K562 (cell line): ENCODE data around the gene NCKIPSD. TPM values are rescaled to one million over a fixed set of nuclear protein-coding genes. Genes with fewer than 3 reads are reported as not detected.

ENCODE experiments used
- ATAC-seq: fragments of 200-7000 bp; cut with Tn5 transposase; 3 replicates; pipeline ENCODE4 v1.9.1; 2020; ENCODE audit warnings: moderate library complexity
- BruUV-seq: library from RNA; stranded (reverse); fragments of 400-500 nt; replicated peaks from 2 replicates; lab custom pipeline; 2021; lab: Mats Ljungman, UMichigan
- CTCF ChIA-PET: fragments of 300-600 bp; formaldehyde crosslinking; extraction: SDS; loops from one replicate; lab custom pipeline; 2021; ENCODE audit warnings: low intra/inter-chr PET ratio; lab: Yijun Ruan, JAX
- POLR2A ChIA-PET: fragments of 300-600, 350-650 bp; sonication (Branson Sonifier 250); formaldehyde crosslinking; extraction: SDS; loops from one replicate; lab custom pipeline; 2021; ENCODE audit warnings: antibody characterized with exemption, inconsistent platforms; lab: Yijun Ruan, JAX
- DNase-seq, 4 experiments: peaks; one replicate each; pipeline versions ENCODE4 v3.0.0 to v3.0.0-alpha.2; 2011 to 2018; ENCODE audit warnings: low spot score in 3 of 4, mixed read lengths in 3 of 4; ENCODE audit errors: extremely low read depth in 1 of 4
- FAIRE-seq: peaks from 2 replicates; lab custom pipeline; 2011; peaks lifted over from hg19 to GRCh38; lab: Jason Lieb, UNC
- H2AFZ ChIP-seq: 2 replicates; pipeline ENCODE4 v1.6.0; 2011; ENCODE audit warnings: low read depth, low read length, control low read depth, inconsistent platforms
- H3K27ac ChIP-seq: fragments of 200-600 bp; 3 replicates; pipeline ENCODE4 v1.8.0; 2011; ENCODE audit warnings: low read depth, mild to moderate bottlenecking, control low read depth, inconsistent platforms, low read length, moderate library complexity, mixed read lengths; ENCODE audit errors: extremely low read depth
- H3K27me3 ChIP-seq, 2 experiments: fragments of 300-600 bp in 1 of 2; 2 replicates in 1 of 2; 3 replicates in 1 of 2; pipeline versions ENCODE4 v1.6.0 to v1.8.0; 2011; ENCODE audit warnings: inconsistent platforms in 2 of 2, low read length in 2 of 2, mild to moderate bottlenecking in 1 of 2, mixed read lengths in 1 of 2, moderate library complexity in 1 of 2; ENCODE audit not compliant: control insufficient read depth in 2 of 2, insufficient read depth in 2 of 2
- H3K36me3 ChIP-seq: fragments of 300-600 bp; 3 replicates; pipeline ENCODE4 v1.8.0; 2011; ENCODE audit warnings: mild to moderate bottlenecking, low read length, inconsistent platforms; ENCODE audit not compliant: control insufficient read depth, insufficient read depth
- H3K4me1 ChIP-seq, 2 experiments: fragments of 200-600 bp in 1 of 2; replicated peaks in 1 of 2; 2 replicates in 1 of 2; 3 replicates in 1 of 2; pipeline versions ENCODE4 v1.5.1 to v1.8.0; 2011; ENCODE audit warnings: inconsistent platforms in 2 of 2, low read length in 2 of 2, mild to moderate bottlenecking in 1 of 2, mixed read lengths in 1 of 2, moderate library complexity in 1 of 2; ENCODE audit not compliant: control insufficient read depth in 2 of 2, insufficient read depth in 2 of 2
- H3K4me2 ChIP-seq: 2 replicates; pipeline ENCODE4 v1.6.1; 2011; ENCODE audit warnings: low read length, control low read depth, inconsistent platforms, mixed read lengths; ENCODE audit not compliant: insufficient read depth
- H3K4me3 ChIP-seq: fragments of 200-600 bp; sonication (generic), shearing (Covaris generic); 2 replicates; pipeline ENCODE4 v1.5.1; 2016; ENCODE audit warnings: control low read depth, inconsistent platforms
- H3K79me2 ChIP-seq: fragments of 200-600 bp; 3 replicates; pipeline ENCODE4 v1.8.0; 2011; ENCODE audit warnings: low read length, inconsistent platforms; ENCODE audit not compliant: control insufficient read depth, insufficient read depth
- H3K9ac ChIP-seq, 2 experiments: 2 replicates each; pipeline versions ENCODE4 v1.6.0 to v1.6.1; 2011; ENCODE audit warnings: low read depth in 2 of 2, low read length in 2 of 2, control low read depth in 1 of 2, inconsistent platforms in 1 of 2, mild to moderate bottlenecking in 1 of 2, mixed read lengths in 1 of 2; ENCODE audit not compliant: insufficient read depth in 1 of 2
- H3K9me1 ChIP-seq: one replicate; pipeline ENCODE4 v1.6.0; 2011; ENCODE audit warnings: inconsistent platforms, mild to moderate bottlenecking, low read length, moderate library complexity; ENCODE audit not compliant: control insufficient read depth, insufficient read depth
- H3K9me3 ChIP-seq: replicated peaks from 2 replicates; pipeline ENCODE4 v1.5.1; 2011; ENCODE audit warnings: low read depth, low read length, inconsistent platforms; ENCODE audit not compliant: control insufficient read depth, insufficient read depth
- H4K20me1 ChIP-seq: replicated peaks from 2 replicates; pipeline ENCODE4 v1.6.1; 2011; ENCODE audit warnings: low read length, inconsistent platforms, mixed read lengths; ENCODE audit not compliant: control insufficient read depth, insufficient read depth
- ADNP ChIP-seq: fragments of 200-800 bp; sonication (Bioruptor generic); IDR thresholded peaks from 2 replicates; pipeline ENCODE4 v1.6.1; 2016; ENCODE audit warnings: missing genetic modification characterization, missing compliant biosample characterization
- DDX20 ChIP-seq: fragments of 450-650 bp; IDR thresholded peaks from 2 replicates; pipeline ENCODE4 v1.6.1; 2016; ENCODE audit warnings: missing genetic modification characterization, low read depth, mild to moderate bottlenecking, missing compliant biosample characterization, moderate library complexity
- HDAC3 ChIP-seq: fragments of 450-650 bp; IDR thresholded peaks from 2 replicates; pipeline ENCODE4 v1.6.1; 2018; ENCODE audit warnings: borderline replicate concordance, mild to moderate bottlenecking, moderate library complexity; ENCODE audit not compliant: partially characterized antibody
- KAT2B ChIP-seq: IDR thresholded peaks from one replicate; pipeline ENCODE4 v1.6.1; 2012; ENCODE audit warnings: low read depth, mild to moderate bottlenecking, control low read depth, inconsistent platforms, low read length, moderate library complexity
- MAFK ChIP-seq: IDR thresholded peaks from 2 replicates; pipeline ENCODE4 v1.6.1; 2011; ENCODE audit warnings: low read length, improper control_type of control experiment
- MEF2A ChIP-seq: IDR thresholded peaks from 2 replicates; pipeline ENCODE4 v1.6.1; 2011; ENCODE audit warnings: low read depth, mild to moderate bottlenecking, low read length, moderate library complexity; ENCODE audit not compliant: control insufficient read depth
- NUFIP1 ChIP-seq: fragments of 450-650 bp; IDR thresholded peaks from 2 replicates; pipeline ENCODE4 v1.6.1; 2018; ENCODE audit not compliant: partially characterized antibody
- RAD51 ChIP-seq: fragments of 450-650 bp; IDR thresholded peaks from 2 replicates; pipeline ENCODE4 v1.7.1; 2016; ENCODE audit warnings: low read depth, mild to moderate bottlenecking, borderline replicate concordance
- SIN3A ChIP-seq, 2 experiments: fragments of 150-350 bp in 1 of 2; IDR thresholded peaks; 2 replicates each; pipeline ENCODE4 v1.6.1; 2011 to 2016; ENCODE audit warnings: borderline replicate concordance in 2 of 2, low read depth in 2 of 2, low read length in 2 of 2, mild to moderate bottlenecking in 2 of 2, moderate library complexity in 2 of 2; ENCODE audit not compliant: control insufficient read depth in 1 of 2
- SIX5 ChIP-seq, 2 experiments: IDR thresholded peaks; 2 replicates each; pipeline ENCODE4 v1.6.1; 2011; ENCODE audit warnings: low read length in 2 of 2, borderline replicate concordance in 1 of 2, low read depth in 1 of 2, mild to moderate bottlenecking in 1 of 2, moderate library complexity in 1 of 2; ENCODE audit not compliant: insufficient read depth in 1 of 2
- SMAD4 ChIP-seq: fragments of 250-450 bp; sonication (Bioruptor Pico); conservative IDR thresholded peaks from 2 replicates; pipeline ENCODE4 v1.8.0; 2021; ENCODE audit warnings: inconsistent platforms, mild to moderate bottlenecking, moderate library complexity
- SNRNP70 ChIP-seq: fragments of 200-400 bp; formaldehyde crosslinking; optimal IDR thresholded peaks from 2 replicates; pipeline ENCODE3; 2017; ENCODE audit warnings: low read depth, low read length
- ZNF224 ChIP-seq: sonication (generic); formaldehyde crosslinking; IDR thresholded peaks from 2 replicates; pipeline ENCODE4 v1.8.0; 2022; ENCODE audit warnings: mild to moderate bottlenecking, missing genetic modification reagents
- ZNF444 ChIP-seq: fragments of 250-450 bp; sonication (Bioruptor Pico); IDR thresholded peaks from 2 replicates; pipeline ENCODE4 v1.4.0; 2020; ENCODE audit warnings: mild to moderate bottlenecking, moderate library complexity
- ZNF592 ChIP-seq: fragments of 450-650 bp; IDR thresholded peaks from 2 replicates; pipeline ENCODE4 v1.6.1; 2017; ENCODE audit warnings: antibody characterized with exemption, mild to moderate bottlenecking
- WGBS: fragments of 100-300 bp; shearing (Covaris generic); methylation state at CpG from one replicate; pipeline ENCODE4 v1.1.6; 2016; ENCODE audit warnings: low coverage, mixed read lengths; ENCODE audit not compliant: insufficient coverage; ENCODE audit errors: missing lambda C conversion rate; 5-methylcytosine and 5-hydroxymethylcytosine counted together
- in situ Hi-C: fragments of 300-500 bp; cut with MboI; formaldehyde crosslinking; loops from 4 replicates; pipeline ENCODE4 v1.15.0; 2018; ENCODE audit warnings: inconsistent platforms, mixed read lengths
- intact Hi-C: fragments of 100-400 bp; cut with micrococcal nuclease; formaldehyde crosslinking; loops from 2 replicates; pipeline ENCODE4 v1.14.2; 2022
- polyA plus RNA-seq, 8 experiments: library from polyadenylated mRNA; depleted of rRNA in 4 of 8; stranded (reverse) in 5 of 8; unstranded in 3 of 8; fragments of >200 nt; fragmentation: Nextera tagmentation in 2 of 8; fragmentation: Illumina TruSeq in 1 of 8; extraction: Ambion mirVana in 2 of 8; extraction: Trizol in 1 of 8; gene quantifications; 2 replicates each; pipeline versions ENCODE4 v1.2.1 to v1.2.3, GENCODE V29; 2011 to 2014; ENCODE audit warnings: inconsistent platforms in 1 of 8, missing spikeins in 1 of 8
- total RNA-seq, 7 experiments: library from RNA; depleted of rRNA in 6 of 7; stranded (reverse); fragments of >200 nt in 6 of 7; fragmentation: Illumina TruSeq in 2 of 7; extraction: Trizol in 2 of 7; gene quantifications; 2 replicates each; pipeline versions ENCODE4 v1.2.1 to v1.2.3, GENCODE V29; 2011 to 2021; ENCODE audit warnings: low replicate concordance in 1 of 7

The NCKIPSD gene
- total and polyA plus RNA-seq, 9 of the 15 experiments (the other 6 are each of a cell fraction or from before 2014, with no cell fraction given) = 0.49 to 24.4 (median 12.3) TPM

- peaks cover 92% of the 10 kb centered on the region for H3K79me2 ChIP-seq
- ATAC-seq = no peak
- no TSS peak for BruUV-seq
- H3K9ac ChIP-seq = no peak overlapping the region
- no peaks in the 10 kb centered on the region for H3K9me3 ChIP-seq
- no peak for DNase-seq
- peaks cover 2 to 3% of the 10 kb centered on the region in 2 experiments; a peak in 3 of 5 replicates for H3K4me1 ChIP-seq
- H2AFZ ChIP-seq = no peak overlapping the region
- H3K27me3 ChIP-seq = no peaks in the 10 kb centered on the region
- H3K9me1 ChIP-seq = no peaks in the 10 kb centered on the region
- ChIA-PET CTCF (no interaction called here), POLR2A (no interaction called here)
- intact Hi-C loops (no loop called here), in situ Hi-C loops (no loop called here)
- H3K4me3 ChIP-seq = no peak overlapping the region
- WGBS = 90% methylated on average over 2 of the region's 2 CpGs
- no peak overlapping the region for H3K4me2 ChIP-seq
- H3K36me3 ChIP-seq = peaks cover 66% of the 10 kb centered on the region
- TF ChIP-seq NUFIP1 (no peak), ADNP (tag) (no peak), SNRNP70 (no peak), HDAC3 (no peak), DDX20 (no peak), SIX5 (IDR thresholded peaks at IDR 0.05; ENCODE audit: borderline replicate concordance in 1 of 2, insufficient read depth in 1 of 2, low read depth in 1 of 2, low read length in 2 of 2) (no peak), MEF2A (no peak), SIN3A (IDR thresholded peaks at IDR 0.05; ENCODE audit: borderline replicate concordance in 2 of 2, control insufficient read depth in 1 of 2, low read depth in 2 of 2, low read length in 2 of 2) (no peak), MAFK (no peak), ZNF444 (CRISPR knock-in tag) (no peak), SMAD4 (no peak), ZNF592 (no peak), ZNF224 (CRISPR knock-in tag) (no peak), RAD51 (no peak), KAT2B (no peak)
- FAIRE-seq = no peak
- peaks cover 6% of the 10 kb centered on the region; the same call in 1 of the 2 replicates for H4K20me1 ChIP-seq
- no peak overlapping the region for H3K27ac ChIP-seq
Observed at GRCh38 chr3:48711727-48712126, 26.0 kb upstream of the NCKIPSD start.
